KOPT-K1 (cell line): ENCODE measurements around the gene RELN.

Experiments used
- H3K27ac ChIP-seq: fragments of 200-600 bp; sonication (generic); 2 replicates; pipeline ENCODE4 v1.5.1; 2016; ENCODE audit warnings: antibody characterized with exemption, mild to moderate bottlenecking, low read depth, low read length; ENCODE audit not compliant: poor library complexity, severe bottlenecking
- H3K36me3 ChIP-seq: fragments of 200-600 bp; sonication (generic); 2 replicates; pipeline ENCODE4 v1.5.1; 2017; ENCODE audit warnings: antibody characterized with exemption, mild to moderate bottlenecking, low read length, moderate library complexity; ENCODE audit not compliant: insufficient read depth
- H3K9me3 ChIP-seq: fragments of 200-600 bp; sonication (generic); 2 replicates; pipeline ENCODE4 v1.5.1; 2017; ENCODE audit warnings: antibody characterized with exemption, low read length, mild to moderate bottlenecking; ENCODE audit not compliant: insufficient read depth, poor library complexity, severe bottlenecking

Gene RELN

GRCh38 chr7:103711413-103711812 lies 278.0 kb downstream of the RELN start:
- no peaks in the 10 kb centered on the region for H3K9me3 ChIP-seq
- H3K36me3 ChIP-seq, result no peaks in the 10 kb centered on the region
- no peak overlapping the region for H3K27ac ChIP-seq

GRCh38 chr7:103710247-103710646 lies 279.2 kb downstream of the RELN start:
- Histone ChIP-seq H3K27ac (no peak overlapping the region), H3K36me3 (no peaks in the 10 kb centered on the region), H3K9me3 (no peaks in the 10 kb centered on the region)

- Histone ChIP-seq H3K27ac (no peak overlapping the region), H3K36me3 (no peaks in the 10 kb centered on the region)
These were observed 282.7 kb downstream of the RELN start for GRCh38 chr7:103706805-103707204.

GRCh38 chr7:103705542-103705941 lies 283.9 kb downstream of the RELN start:
- no peaks in the 10 kb centered on the region for H3K9me3 ChIP-seq
- H3K27ac ChIP-seq, result no peak overlapping the region
- H3K36me3 ChIP-seq, result no peaks in the 10 kb centered on the region

More at GRCh38 chr7:103706805-103707204, 282.7 kb downstream of the RELN start:
- H3K9me3 ChIP-seq, result no peaks in the 10 kb centered on the region

GRCh38 chr7:103704701-103705100 lies 284.8 kb downstream of the RELN start:
- H3K9me3 ChIP-seq, result no peaks in the 10 kb centered on the region
- H3K36me3 ChIP-seq, result no peaks in the 10 kb centered on the region
- H3K27ac ChIP-seq, result no peak overlapping the region

- H3K27ac ChIP-seq, result no peak overlapping the region
- no peaks in the 10 kb centered on the region for H3K9me3 ChIP-seq
- H3K36me3 ChIP-seq, result no peaks in the 10 kb centered on the region
These were observed 286.5 kb downstream of the RELN start for GRCh38 chr7:103702982-103703381.

DNA sequence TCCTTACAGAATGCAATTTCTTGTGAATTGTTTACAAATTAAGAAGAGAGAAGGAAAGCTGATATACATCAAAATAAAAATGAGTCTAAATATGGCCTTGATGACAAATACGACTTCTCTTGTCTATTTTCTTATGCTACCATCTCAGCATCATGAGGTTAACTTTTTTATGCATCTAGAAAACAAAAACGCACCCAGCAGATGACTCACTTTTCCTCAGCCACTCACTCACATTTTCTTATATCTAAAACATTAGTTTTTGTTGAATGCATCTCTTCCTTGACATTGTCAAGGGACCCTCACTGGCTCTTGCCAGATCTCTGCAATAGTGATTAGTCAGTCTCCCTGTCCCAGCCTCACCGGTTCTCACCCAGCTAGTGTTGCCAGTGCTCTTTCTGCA lies 287.0 kb downstream of the RELN start:
- H3K27ac ChIP-seq, result no peak overlapping the region
- H3K36me3 ChIP-seq, result no peaks in the 10 kb centered on the region
- no peaks in the 10 kb centered on the region for H3K9me3 ChIP-seq

DNA sequence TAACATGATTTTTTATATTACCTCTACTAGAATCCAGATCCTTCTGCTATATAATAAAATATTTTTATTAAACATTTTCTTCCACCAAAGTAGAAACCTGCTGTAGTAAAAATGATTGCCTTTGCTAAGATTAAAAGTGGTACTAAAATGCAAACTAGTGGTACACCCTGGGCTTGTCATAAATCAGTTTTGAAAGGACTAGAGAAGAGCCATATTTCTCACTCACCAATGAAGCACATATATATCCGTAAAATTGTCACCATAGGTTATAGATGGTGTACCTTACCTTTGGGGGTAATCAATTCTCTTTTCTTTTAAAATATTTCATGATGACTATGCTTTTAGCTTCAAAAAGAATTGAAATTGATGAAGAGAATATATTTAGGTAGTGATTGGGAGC lies 290.4 kb downstream of the RELN start:
- Histone ChIP-seq H3K36me3 (no peaks in the 10 kb centered on the region), H3K9me3 (no peaks in the 10 kb centered on the region), H3K27ac (no peak overlapping the region)

DNA sequence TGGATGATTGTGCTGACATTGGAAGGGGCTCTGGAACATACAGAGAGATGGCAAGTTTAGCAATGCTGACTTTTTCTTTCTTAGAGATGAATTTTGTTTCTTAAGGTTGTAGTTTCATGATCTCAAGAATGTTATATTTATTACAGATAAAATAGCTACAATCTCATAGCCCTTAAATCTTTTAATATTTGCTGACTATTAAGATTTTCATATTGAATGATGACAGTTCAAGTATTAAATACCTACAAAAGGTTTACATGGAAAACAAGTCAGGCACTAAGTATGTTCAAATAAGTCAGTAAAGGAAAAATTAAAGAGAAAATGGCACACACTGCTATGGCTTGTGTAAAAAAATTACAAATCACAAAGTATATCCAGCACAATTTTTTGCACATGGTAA lies 291.4 kb downstream of the RELN start:
- no peak overlapping the region for H3K27ac ChIP-seq
- H3K9me3 ChIP-seq, result no peaks in the 10 kb centered on the region
- no peaks in the 10 kb centered on the region for H3K36me3 ChIP-seq

GRCh38 chr7:103695521-103695920 lies 293.9 kb downstream of the RELN start:
- Histone ChIP-seq H3K9me3 (no peaks in the 10 kb centered on the region), H3K27ac (no peak overlapping the region), H3K36me3 (no peaks in the 10 kb centered on the region)

DNA sequence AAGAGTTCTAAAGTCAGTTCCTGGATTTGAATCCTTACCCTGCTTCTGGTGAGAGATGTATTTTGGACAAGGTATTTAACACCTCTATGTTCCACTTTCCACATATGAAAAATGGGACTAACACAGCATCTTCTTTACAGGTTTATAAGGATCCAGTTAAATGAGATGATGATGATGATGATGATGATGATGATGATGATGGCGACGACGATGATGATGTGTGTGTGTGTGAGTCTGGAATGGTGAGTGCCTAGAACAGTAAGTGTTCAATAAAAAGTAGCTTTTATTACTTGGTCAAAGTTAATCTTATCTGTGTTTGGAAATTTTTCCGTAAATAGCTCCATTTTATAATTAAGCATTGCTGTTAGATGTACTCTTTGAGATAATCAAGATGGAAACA lies 295.2 kb downstream of the RELN start:
- Histone ChIP-seq H3K27ac (no peak overlapping the region), H3K36me3 (no peaks in the 10 kb centered on the region), H3K9me3 (no peaks in the 10 kb centered on the region)

- no peak overlapping the region for H3K27ac ChIP-seq
- H3K9me3 ChIP-seq, result no peaks in the 10 kb centered on the region
- no peaks in the 10 kb centered on the region for H3K36me3 ChIP-seq
These were observed 298.2 kb downstream of the RELN start for GRCh38 chr7:103691291-103691690.

DNA sequence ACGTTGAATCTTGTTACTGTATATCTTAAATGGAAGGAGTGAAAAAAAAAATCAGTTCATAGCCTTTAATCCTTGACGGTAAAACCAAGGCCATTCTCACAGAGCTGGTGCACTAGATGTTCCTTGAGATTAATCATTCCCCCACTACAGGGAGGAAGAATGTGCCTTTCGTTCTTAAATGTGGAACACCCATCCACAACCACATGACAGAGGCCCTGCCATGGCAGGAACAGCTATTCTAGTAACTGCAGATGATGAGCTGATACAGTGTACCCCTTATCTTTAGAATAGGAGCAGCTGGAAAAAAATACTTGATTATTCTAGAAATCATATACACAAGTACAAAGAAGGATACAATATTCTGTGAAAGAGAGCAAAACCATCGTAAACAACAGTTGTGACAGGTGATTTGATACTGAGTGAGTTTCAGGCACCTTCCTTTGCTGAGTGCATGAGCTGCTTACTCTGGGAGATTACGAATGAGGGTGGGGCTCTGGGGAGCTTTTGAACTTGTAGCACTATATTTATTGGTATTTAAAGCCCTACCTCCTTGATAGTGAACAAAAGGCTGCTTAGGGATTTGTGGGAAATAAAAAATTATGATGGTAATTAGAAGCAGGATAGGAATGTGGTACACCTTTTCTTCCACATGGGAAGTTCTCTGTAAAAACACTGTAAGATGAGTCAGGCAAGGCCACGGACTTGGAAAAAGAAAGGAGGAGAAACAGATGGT lies 299.1 kb downstream of the RELN start:
- Histone ChIP-seq H3K36me3 (no peaks in the 10 kb centered on the region), H3K27ac (no peak overlapping the region)

GRCh38 chr7:103689255-103689654 lies 300.2 kb downstream of the RELN start:
- Histone ChIP-seq H3K9me3 (no peaks in the 10 kb centered on the region), H3K27ac (no peak overlapping the region), H3K36me3 (no peaks in the 10 kb centered on the region)

More for the DNA sequence above, 299.1 kb downstream of the RELN start:
- H3K9me3 ChIP-seq, result no peaks in the 10 kb centered on the region

DNA sequence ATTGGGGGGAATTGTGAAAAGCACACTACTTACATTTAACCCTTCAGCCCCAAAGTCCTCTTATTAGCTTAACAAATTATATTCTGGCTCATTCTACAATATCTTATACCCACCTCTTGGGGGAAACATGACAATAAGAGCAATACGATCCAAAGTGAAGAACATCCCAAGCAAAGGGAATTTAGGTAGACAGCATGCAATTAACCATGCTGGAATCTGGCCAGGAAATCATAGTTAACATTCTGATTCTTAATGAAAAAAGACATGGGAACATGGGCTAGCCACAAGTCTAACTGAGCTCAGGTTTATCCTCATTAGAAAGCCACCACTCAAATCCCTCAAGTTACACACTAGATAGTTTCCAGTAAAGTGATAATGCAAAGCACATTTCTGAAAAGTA lies 301.5 kb downstream of the RELN start:
- H3K9me3 ChIP-seq, result no peaks in the 10 kb centered on the region
- no peak overlapping the region for H3K27ac ChIP-seq
- no peaks in the 10 kb centered on the region for H3K36me3 ChIP-seq

DNA sequence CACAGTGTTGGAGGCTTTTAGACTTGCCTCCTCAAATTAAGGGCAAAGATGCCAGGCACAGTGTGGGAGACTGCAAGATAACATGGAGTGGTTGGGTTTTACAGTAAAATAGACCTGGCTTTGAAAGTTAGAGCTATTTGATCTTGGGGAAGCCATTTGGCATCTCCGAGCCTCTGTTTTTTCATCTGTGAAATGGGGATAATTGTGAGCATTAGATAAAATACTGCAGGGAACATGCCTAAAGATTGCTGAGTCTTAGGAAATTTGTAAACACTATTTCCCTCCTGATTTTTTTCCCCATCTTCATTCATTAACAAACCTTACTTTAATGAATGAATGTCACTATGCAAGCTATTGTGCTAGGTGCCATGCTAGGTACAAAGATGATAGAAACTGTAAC lies 302.2 kb downstream of the RELN start:
- H3K9me3 ChIP-seq, result no peaks in the 10 kb centered on the region
- H3K36me3 ChIP-seq, result no peaks in the 10 kb centered on the region
- H3K27ac ChIP-seq, result no peak overlapping the region
